ENCODE results near the gene JSRP1.

JSRP1 gene

DNA sequence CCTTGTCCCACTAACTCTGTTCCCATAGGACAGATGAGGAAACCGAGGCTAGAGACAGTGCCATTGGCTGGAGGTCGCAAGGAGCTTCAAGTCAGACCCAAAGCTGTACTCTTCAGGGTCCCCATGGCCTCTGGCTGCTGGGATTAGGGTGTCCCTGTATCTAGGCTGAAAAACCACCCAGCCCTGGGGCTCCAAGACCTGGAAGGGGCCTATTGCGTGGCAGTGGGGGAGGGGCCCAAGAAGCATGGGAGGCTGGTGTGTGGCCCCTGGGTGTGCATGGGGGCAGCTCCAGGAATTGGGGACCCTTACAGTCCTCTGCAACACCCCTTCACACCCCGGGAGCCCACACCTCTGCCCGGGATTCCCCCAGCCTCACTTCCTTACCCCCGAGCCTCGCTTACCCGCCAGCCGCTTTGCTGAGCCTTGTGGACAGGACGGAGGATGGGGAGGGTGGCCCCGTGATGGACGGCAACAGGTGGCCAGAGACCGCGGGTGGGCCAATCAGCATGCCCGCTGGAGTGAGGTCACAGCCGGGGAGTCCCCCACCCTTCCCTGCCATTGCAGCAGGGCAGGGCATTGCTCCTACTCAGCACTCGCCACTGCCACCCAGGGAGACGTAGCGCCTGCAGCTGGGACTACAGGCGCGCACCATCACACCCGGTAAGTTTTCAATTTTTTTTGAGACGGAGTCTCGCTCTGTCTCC lies at the start of gene JSRP1:
Gene JSRP1 (minus strand): TSS at position 436 of the 704 bp plus-strand sequence. CDS start 1,103 bp downstream, outside the sequence.
- DNase-seq: no peak

- DNase-seq: no peak
Observed at GRCh38 chr19:2305452-2306280, 49.4 kb upstream of the JSRP1 start.

- DNase-seq: no peak
Observed at GRCh38 chr19:2303211-2303798, 47.1 kb upstream of the JSRP1 start.

DNA sequence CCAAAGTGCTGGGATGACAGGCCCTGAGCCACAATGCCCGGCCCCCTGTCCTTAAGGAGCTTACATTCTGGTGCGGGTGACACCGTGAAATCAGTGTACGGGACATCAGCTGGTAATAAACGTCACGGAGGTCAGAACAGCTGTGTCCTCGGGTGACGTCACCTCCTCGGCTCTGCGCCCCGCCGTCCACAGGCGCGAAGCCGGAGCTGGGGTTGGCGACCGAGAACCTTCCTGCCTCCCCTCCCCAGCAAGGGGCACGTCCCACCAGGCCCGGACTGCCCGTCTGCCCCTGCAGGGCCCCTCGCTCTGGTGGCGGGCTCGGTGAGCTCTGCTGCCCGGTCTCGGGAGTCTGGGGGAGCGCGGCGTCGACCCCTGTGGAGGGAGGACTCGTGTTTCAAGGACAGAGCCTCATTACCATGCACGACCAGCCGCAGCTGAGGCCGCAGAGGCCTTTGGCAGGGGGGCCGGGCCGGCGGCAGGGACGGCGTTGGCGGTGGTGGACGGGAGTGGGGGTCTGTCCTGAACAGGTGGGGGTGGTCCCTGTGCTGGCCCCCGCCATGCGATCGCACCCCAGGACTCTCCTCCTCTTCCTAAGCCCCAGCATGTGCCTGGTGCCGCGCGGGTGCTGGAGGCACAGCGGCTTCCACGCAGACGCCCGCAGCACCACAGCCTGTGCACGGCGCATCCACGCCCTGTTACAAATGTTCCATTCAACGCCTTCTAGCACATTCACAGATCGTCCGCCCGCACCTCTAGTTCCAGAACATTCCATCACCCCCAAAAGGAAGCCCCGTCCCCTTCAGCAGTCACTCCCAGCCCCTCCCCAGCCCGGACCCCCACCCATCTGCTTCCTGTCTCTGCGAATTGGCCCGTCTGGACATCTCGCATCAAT lies 46.3 kb upstream of the JSRP1 start:
- DNase-seq: no peak

- no peak for DNase-seq
Observed at GRCh38 chr19:2300533-2300932, 44.3 kb upstream of the JSRP1 start.

DNA sequence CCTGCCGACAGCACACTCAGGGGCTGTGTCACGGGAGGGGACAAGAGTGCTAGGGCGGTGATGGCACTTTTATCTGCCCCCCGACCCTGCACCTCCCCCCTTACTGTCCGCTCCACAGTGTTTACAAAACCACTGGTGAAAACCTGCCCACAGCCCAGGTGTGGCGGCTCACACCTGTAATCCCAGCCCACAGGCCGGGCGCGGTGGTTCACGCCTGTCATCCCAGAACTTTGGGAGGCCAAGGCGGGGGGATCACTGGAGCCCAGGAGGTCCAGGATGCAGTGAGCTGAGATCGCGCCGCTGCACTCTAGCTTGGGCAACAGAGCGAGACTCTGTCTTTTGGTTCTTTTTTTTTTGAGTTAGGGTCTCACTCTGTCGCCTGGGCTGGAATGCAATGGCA lies 39.9 kb upstream of the JSRP1 start:
- no peak for DNase-seq

GRCh38 chr19:2294687-2295335 lies 38.6 kb upstream of the JSRP1 start:
- no peak for DNase-seq

GRCh38 chr19:2291185-2291751 lies 35.1 kb upstream of the JSRP1 start:
- no peak for DNase-seq

DNA sequence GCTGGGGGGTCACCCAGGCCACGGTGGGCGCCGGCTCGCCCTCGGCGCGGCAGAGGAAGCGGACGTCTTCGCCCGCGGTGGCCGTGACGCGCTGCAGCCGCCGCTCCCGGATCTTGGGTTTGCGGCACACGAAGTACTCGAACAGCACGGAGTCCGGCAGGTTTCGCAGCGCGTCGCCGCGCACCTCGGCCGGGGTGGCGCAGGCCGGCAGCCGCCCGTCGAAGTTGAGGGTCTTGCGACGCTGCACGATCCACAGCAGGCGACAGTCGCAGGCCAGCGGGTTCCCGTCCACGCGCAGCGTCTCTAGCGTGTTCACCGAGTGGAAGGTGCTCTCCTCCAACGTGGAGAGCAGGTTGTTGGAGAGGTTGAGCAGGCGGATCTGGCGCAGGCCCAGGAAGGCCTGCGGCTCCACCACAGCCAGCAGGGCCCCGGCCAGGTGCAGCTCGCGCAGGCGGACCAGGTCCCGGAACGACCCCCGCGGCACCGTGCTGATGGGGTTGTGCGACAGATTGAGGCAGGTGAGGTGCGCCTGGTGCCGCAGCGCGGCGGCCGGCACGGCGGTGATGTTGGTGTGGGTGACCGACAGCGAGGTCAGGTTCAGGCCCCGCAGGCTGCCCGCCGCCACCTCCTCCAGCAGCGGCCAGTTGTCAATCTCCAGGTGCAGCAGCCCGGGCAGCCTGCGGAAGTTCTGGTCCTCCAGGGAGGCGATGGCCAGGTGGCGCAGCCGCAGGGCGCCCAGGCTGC lies 34.4 kb upstream of the JSRP1 start:
- DNase-seq: no peak

GRCh38 chr19:2289714-2290435 lies 33.7 kb upstream of the JSRP1 start:
- DNase-seq: no peak

DNA sequence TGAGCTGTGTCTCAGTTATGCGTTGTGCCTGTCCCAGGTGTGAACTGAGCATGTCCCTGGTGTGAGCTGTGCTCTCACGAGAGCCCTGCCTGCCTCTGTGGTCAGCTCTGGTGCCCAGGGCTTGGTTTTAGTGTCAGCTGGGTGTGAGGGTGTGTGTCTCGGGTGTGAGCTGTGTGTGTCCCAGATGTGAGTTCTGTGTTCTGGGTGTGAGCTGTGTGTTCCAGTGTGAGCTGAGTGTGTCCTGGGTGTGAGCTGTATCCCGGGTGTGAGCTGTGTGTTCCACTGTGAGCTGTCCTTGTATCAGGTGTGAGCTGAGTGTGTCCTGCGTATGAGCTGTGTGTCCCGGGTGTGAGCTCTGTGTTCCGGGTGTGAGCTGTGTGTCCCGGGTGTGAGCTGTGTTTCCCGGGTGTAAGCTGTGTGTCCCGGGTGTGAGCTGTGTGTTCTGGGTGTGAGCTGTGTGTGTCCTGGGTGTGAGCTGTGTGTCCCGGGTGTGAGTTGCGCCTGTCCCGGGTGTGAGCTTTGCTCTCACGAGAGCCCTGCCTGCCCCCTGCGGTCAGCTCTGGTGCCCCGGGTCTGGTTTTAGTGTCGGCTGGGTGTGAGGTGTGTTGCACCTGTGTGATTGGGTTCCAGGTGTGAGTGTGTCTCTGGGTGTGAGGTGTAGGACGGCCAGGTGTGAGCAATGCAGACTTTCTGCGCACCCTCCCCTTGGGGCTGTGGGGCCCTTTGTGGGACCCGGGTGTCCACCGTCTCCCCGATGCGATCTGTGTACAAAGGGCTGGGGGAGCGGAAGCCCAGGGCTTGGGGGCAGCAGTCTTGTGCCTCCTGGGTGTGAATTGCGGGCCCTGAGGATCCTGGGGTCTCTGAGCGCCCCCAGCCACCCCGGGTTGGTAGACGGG lies 32.8 kb upstream of the JSRP1 start:
- no peak for DNase-seq

GRCh38 chr19:2288338-2288817 lies 32.2 kb upstream of the JSRP1 start:
- no peak for DNase-seq

DNA sequence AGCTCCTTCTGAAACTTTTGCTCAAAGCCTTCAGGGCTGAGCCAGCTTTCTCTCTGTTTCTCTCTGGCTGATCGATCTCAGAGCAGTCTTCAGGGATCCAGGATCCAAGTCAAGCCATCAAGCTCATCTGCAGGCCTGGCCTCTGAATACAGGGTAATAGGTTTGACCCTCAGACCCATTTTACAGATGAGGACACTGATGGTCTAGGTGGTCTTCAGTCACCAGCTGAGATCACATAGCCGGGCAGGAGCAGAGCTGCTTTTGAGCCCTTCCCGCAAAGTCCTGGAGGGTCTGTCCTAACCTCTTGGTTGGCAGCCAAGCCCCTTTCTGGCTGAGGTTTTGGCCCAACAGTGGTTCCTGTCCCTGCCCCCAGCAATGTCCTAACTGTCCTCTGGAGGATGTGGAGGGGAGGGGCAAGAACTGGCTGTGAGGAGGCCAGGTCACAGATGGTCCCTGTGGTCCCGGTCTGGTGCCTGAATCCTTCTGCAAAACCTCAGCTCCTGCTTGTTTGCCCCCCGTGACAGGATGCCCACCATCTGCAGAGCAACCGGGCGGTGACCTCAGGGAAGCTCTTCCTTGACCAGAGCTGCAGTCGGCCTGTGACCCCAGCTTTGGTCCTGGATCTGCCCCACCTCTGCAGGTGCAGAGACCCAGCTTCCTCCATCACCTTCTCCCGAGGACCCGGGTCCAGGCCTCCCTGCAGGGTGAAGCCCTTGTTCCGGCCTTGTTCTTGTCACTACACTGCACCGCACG lies 31.5 kb upstream of the JSRP1 start:
- DNase-seq: no peak

GRCh38 chr19:2286402-2287140 lies 30.4 kb upstream of the JSRP1 start:
- no peak for DNase-seq

GRCh38 chr19:2283835-2284507 lies 27.8 kb upstream of the JSRP1 start:
- no peak for DNase-seq

GRCh38 chr19:2282862-2283237 lies 26.6 kb upstream of the JSRP1 start:
- no peak for DNase-seq

Measured in activated CD8-positive, alpha-beta memory T cell treated with anti-CD3 and anti-CD28 coated beads, Interleukin-2, amount 50 U/mL, for 4 hours (primary cell).